ENCODE data around the gene SOS1.
"Not testable (repeated sequence)": the region's sequence is repeated elsewhere in the genome, so short reads cannot be mapped to it uniquely, and the experiment has no call there.

The SOS1 gene

GRCh38 chr2:39138837-39139211 is 18.0 kb upstream of the SOS1 start:
- no peak overlapping the region for H3K9ac ChIP-seq (ENCODE audit: low read depth, low read length)
- H3K4me1 ChIP-seq (ENCODE audit: control insufficient read depth, insufficient read depth, low read length) = peaks cover 24% of the 10 kb centered on the region
- no peak overlapping the region for H3K27ac ChIP-seq (ENCODE audit: low read depth, low read length)
- H3K9me3 ChIP-seq (ENCODE audit: control insufficient read depth, insufficient read depth, low read length) = no peaks in the 10 kb centered on the region
- H3K4me3 ChIP-seq (ENCODE audit: low read depth, low read length) = no peak overlapping the region
- H3K36me3 ChIP-seq (ENCODE audit: control insufficient read depth, insufficient read depth, low read length) = no peaks in the 10 kb centered on the region
- no peaks in the 10 kb centered on the region for H3K27me3 ChIP-seq (ENCODE audit: control insufficient read depth, insufficient read depth, low read length)

GRCh38 chr2:39138187-39138836 is 17.5 kb upstream of the SOS1 start:
- H3K4me3 ChIP-seq (ENCODE audit: low read depth, low read length) = not testable (repeated sequence)
- peaks cover 24% of the 10 kb centered on the region for H3K4me1 ChIP-seq (ENCODE audit: control insufficient read depth, insufficient read depth, low read length)

GRCh38 chr2:39136799-39137198 is 15.9 kb upstream of the SOS1 start:
- H3K4me1 ChIP-seq (ENCODE audit: control insufficient read depth, insufficient read depth, low read length) = peaks cover 20% of the 10 kb centered on the region
- H3K27me3 ChIP-seq (ENCODE audit: control insufficient read depth, insufficient read depth, low read length) = no peaks in the 10 kb centered on the region
- H3K36me3 ChIP-seq (ENCODE audit: control insufficient read depth, insufficient read depth, low read length) = no peaks in the 10 kb centered on the region
- H3K27ac ChIP-seq (ENCODE audit: low read depth, low read length) = no peak overlapping the region
- no peaks in the 10 kb centered on the region for H3K9me3 ChIP-seq (ENCODE audit: control insufficient read depth, insufficient read depth, low read length)
- no peak overlapping the region for H3K4me3 ChIP-seq (ENCODE audit: low read depth, low read length)
- no peak overlapping the region for H3K9ac ChIP-seq (ENCODE audit: low read depth, low read length)

More at GRCh38 chr2:39138187-39138836, 17.5 kb upstream of the SOS1 start:
- H3K9me3 ChIP-seq (ENCODE audit: control insufficient read depth, insufficient read depth, low read length); H3K36me3 ChIP-seq (ENCODE audit: control insufficient read depth, insufficient read depth, low read length); H3K27me3 ChIP-seq (ENCODE audit: control insufficient read depth, insufficient read depth, low read length); H3K9ac ChIP-seq (ENCODE audit: low read depth, low read length); H3K27ac ChIP-seq (ENCODE audit: low read depth, low read length): not testable (repeated sequence)

DNA sequence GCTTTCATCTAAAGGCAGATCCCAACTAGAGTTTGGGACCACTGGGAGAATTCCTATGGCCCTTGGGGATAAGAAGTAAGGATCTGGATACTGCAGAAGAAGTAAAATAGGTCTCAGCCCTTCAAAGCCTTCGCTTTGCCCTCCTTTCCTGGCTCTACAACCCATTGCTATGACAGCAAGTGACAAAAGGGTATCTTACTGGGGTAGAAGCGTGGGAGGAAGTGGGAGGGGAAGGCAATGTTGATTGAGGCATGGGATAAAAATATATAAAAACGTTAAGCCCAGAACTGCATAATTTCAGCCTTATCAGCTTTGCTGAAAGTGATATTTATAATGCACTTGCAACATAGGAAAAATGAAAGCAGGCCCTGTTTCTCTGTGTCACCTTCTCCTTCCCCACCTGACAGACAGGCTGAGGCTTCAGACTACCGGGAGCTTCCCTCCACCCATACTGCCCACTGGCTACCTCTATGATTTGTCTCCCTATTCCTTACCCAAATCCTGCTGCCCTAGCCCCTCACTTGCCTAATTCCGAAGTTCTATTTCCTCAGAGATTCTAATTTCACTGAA is 14.9 kb upstream of the SOS1 start:
- Histone ChIP-seq H3K4me1 (ENCODE audit: control insufficient read depth, insufficient read depth, low read length) (peaks cover 12% of the 10 kb centered on the region; the same call in 1 of the 2 replicates), H3K27ac (ENCODE audit: low read depth, low read length) (no peak overlapping the region), H3K4me3 (ENCODE audit: low read depth, low read length) (no peak overlapping the region), H3K9ac (ENCODE audit: low read depth, low read length) (no peak overlapping the region), H3K36me3 (ENCODE audit: control insufficient read depth, insufficient read depth, low read length) (no peaks in the 10 kb centered on the region), H3K9me3 (ENCODE audit: control insufficient read depth, insufficient read depth, low read length) (no peaks in the 10 kb centered on the region), H3K27me3 (ENCODE audit: control insufficient read depth, insufficient read depth, low read length) (no peaks in the 10 kb centered on the region)

- Histone ChIP-seq H3K27ac (ENCODE audit: low read depth, low read length) (no peak overlapping the region), H3K9ac (ENCODE audit: low read depth, low read length) (no peak overlapping the region), H3K36me3 (ENCODE audit: control insufficient read depth, insufficient read depth, low read length) (no peaks in the 10 kb centered on the region), H3K4me3 (ENCODE audit: low read depth, low read length) (no peak overlapping the region), H3K9me3 (ENCODE audit: control insufficient read depth, insufficient read depth, low read length) (no peaks in the 10 kb centered on the region), H3K27me3 (ENCODE audit: control insufficient read depth, insufficient read depth, low read length) (no peaks in the 10 kb centered on the region), H3K4me1 (ENCODE audit: control insufficient read depth, insufficient read depth, low read length) (no peaks in the 10 kb centered on the region)
Observed at GRCh38 chr2:39133215-39133851, 12.5 kb upstream of the SOS1 start.

DNA sequence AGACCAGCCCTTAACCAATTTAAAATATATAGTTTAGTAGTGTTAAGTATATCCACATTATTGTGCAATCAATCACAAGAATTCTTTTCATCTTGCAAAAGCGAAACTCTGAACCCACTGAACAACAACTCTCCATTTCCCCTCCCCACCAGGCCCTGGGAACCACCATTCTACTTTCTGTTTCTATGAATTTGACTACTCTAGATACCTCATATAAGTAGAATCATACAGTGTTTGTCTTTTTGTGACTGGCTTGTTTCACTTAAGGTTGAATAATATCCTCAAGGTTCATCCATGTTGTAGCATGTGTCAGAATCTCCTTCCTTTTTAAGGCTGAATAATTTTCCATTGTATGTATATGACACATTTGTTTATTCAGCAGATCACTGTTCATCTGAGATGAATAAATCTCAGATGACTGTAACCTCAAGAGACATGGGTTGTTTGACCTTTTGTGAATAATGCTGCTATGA is 8.1 kb upstream of the SOS1 start:
- Histone ChIP-seq H3K36me3 (ENCODE audit: control insufficient read depth, insufficient read depth, low read length) (no peaks in the 10 kb centered on the region), H3K27me3 (ENCODE audit: control insufficient read depth, insufficient read depth, low read length) (no peaks in the 10 kb centered on the region), H3K4me3 (ENCODE audit: low read depth, low read length) (no peak overlapping the region), H3K27ac (ENCODE audit: low read depth, low read length) (no peak overlapping the region), H3K9ac (ENCODE audit: low read depth, low read length) (no peak overlapping the region), H3K4me1 (ENCODE audit: control insufficient read depth, insufficient read depth, low read length) (peaks cover 5% of the 10 kb centered on the region), H3K9me3 (ENCODE audit: control insufficient read depth, insufficient read depth, low read length) (no peaks in the 10 kb centered on the region)

DNA sequence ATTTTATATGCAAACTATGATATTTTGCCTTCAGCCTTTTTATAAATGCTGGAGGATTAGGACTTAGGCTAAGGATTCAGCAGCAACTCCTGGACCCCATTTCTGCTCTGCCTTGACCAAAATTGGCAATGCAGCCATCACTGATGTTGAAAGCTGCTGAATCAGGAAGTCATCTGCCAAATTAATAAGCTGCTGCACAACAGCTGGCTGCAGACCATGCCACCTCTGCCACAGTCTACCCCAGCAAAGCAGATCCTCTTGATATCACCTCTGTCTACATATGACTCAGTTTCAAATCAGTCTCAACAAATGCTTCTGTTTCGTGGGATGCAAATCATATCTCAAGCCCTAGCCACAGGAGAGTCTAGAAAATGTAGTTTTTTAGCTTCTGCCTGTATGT is 7.1 kb upstream of the SOS1 start:
- H3K9ac ChIP-seq (ENCODE audit: low read depth, low read length) = no peak overlapping the region
- H3K27me3 ChIP-seq (ENCODE audit: control insufficient read depth, insufficient read depth, low read length) = no peaks in the 10 kb centered on the region
- H3K4me3 ChIP-seq (ENCODE audit: low read depth, low read length) = no peak overlapping the region
- H3K36me3 ChIP-seq (ENCODE audit: control insufficient read depth, insufficient read depth, low read length) = no peaks in the 10 kb centered on the region
- peaks cover 5% of the 10 kb centered on the region for H3K4me1 ChIP-seq (ENCODE audit: control insufficient read depth, insufficient read depth, low read length)
- no peak overlapping the region for H3K27ac ChIP-seq (ENCODE audit: low read depth, low read length)
- H3K9me3 ChIP-seq (ENCODE audit: control insufficient read depth, insufficient read depth, low read length) = no peaks in the 10 kb centered on the region

DNA sequence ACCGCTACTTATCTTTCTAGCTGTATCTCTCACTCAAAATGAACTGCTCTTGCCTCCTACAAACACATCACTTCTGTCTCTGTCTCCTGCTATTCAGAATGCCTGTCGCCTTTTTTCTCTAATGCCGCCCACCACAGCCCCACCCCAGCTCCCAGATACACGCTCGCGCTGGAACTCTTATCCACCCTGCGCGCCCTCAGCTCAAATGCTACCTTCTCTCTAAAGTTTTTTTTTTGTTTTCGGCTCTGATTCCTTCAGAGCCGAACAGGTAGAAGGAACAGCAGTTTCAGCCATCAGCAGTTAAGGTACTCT is 3.9 kb upstream of the SOS1 start:
- Histone ChIP-seq H3K4me3 (ENCODE audit: low read depth, low read length) (peak overlapping the region; percentile 81), H3K9ac (ENCODE audit: low read depth, low read length) (peak overlapping the region; percentile 82), H3K9me3 (ENCODE audit: control insufficient read depth, insufficient read depth, low read length) (no peaks in the 10 kb centered on the region), H3K36me3 (ENCODE audit: control insufficient read depth, insufficient read depth, low read length) (no peaks in the 10 kb centered on the region), H3K4me1 (ENCODE audit: control insufficient read depth, insufficient read depth, low read length) (peaks cover 12% of the 10 kb centered on the region), H3K27me3 (ENCODE audit: control insufficient read depth, insufficient read depth, low read length) (no peaks in the 10 kb centered on the region), H3K27ac (ENCODE audit: low read depth, low read length) (peak overlapping the region; percentile 80)

DNA sequence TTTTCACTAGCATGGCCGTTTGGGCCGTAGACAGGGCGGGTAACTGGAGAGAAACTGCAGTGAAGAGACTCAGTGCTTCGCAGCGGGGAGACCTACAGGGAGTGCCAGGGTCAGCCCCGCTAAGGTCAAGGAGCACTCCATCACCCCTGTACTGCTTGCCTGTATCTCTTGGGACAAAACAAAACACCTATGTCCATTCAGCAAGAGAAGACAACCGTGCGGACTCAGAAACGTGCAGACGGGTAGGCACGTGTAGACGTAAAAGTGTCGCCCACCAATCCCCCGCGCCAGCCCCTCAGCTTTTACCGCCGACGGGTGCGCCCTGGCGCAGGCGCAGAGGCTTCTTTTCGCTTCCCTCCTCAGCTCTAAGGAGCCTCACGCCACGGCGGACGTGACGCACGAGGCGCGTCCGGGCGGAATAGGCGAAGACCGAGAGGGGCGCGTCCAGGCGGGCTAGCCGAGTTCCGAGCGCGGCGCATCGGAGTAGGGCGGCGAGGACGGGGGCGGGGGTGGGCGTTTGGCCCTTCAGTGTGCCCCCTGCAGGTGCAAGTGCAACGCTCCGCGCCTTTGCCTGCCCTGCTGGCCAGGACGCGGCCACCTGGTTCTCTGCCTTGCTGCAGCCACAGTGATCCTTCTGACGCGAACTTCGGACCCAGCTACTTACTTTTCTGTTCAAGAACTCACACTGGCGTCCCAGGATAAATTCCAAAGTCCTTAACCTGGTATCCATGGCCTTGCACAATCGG is 3.3 kb upstream of the SOS1 start:
- peak overlapping the region; percentile 81 for H3K4me3 ChIP-seq (ENCODE audit: low read depth, low read length)
- H3K27me3 ChIP-seq (ENCODE audit: control insufficient read depth, insufficient read depth, low read length) = no peaks in the 10 kb centered on the region
- H3K9me3 ChIP-seq (ENCODE audit: control insufficient read depth, insufficient read depth, low read length) = no peaks in the 10 kb centered on the region
- peaks cover 14% of the 10 kb centered on the region for H3K4me1 ChIP-seq (ENCODE audit: control insufficient read depth, insufficient read depth, low read length)
- peak overlapping the region; percentile 97 for H3K27ac ChIP-seq (ENCODE audit: low read depth, low read length)
- H3K36me3 ChIP-seq (ENCODE audit: control insufficient read depth, insufficient read depth, low read length) = no peaks in the 10 kb centered on the region
- peak overlapping the region; percentile 94 for H3K9ac ChIP-seq (ENCODE audit: low read depth, low read length)

DNA sequence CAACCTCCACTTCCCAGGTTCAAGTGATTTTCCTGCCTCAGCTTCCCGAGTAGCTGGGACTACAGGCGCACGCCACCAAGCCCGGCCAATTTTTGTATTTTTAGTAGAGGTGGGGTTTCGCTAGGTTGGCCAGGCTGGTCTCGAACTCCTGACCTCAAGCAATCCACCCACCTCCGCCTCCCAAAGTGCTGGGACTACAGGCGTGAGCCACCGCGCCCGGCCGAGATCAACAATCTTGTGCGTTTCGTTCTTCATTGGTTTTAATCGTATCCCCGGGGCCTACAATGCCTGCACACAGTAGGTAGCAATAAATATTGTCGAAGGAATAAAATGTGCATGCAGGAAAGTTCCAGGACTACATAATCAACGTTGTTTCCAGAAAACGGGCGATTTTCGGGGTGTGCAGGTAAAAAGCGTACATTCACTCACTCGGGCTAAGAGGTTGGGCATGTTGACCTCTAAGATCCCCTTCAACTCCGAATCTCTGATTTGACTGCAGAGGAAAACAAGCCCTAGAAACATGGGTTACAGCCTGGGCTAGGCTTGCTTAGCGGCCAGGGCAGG is 2.7 kb upstream of the SOS1 start:
- Histone ChIP-seq H3K36me3 (ENCODE audit: control insufficient read depth, insufficient read depth, low read length) (no peaks in the 10 kb centered on the region), H3K9me3 (ENCODE audit: control insufficient read depth, insufficient read depth, low read length) (no peaks in the 10 kb centered on the region), H3K4me3 (ENCODE audit: low read depth, low read length) (peak overlapping the region; percentile 76), H3K27me3 (ENCODE audit: control insufficient read depth, insufficient read depth, low read length) (no peaks in the 10 kb centered on the region), H3K4me1 (ENCODE audit: control insufficient read depth, insufficient read depth, low read length) (peaks cover 20% of the 10 kb centered on the region), H3K9ac (ENCODE audit: low read depth, low read length) (peak overlapping the region; percentile 94), H3K27ac (ENCODE audit: low read depth, low read length) (peak overlapping the region; percentile 97)
